ENCODE measurements around the gene CPZ.

CPZ gene

GRCh38 chr4:8605289-8605688, 12.7 kb downstream of the CPZ start:
- H3K79me2 ChIP-seq (ENCODE audit: control insufficient read depth, insufficient read depth, low read length, unreplicated experiment): no peaks in the 10 kb centered on the region
- H3K36me3 ChIP-seq (ENCODE audit: insufficient read depth, low read length): no peaks in the 10 kb centered on the region
- H3K27me3 ChIP-seq (ENCODE audit: insufficient read depth, low read length): no peaks in the 10 kb centered on the region
- no peak overlapping the region for H3K4me3 ChIP-seq (ENCODE audit: low read depth, low read length)
- H3K4me1 ChIP-seq (ENCODE audit: control insufficient read depth, insufficient read depth, low read length, unreplicated experiment): no peaks in the 10 kb centered on the region
- H2AFZ ChIP-seq (ENCODE audit: low read length, unreplicated experiment): no peak overlapping the region
- H3K27ac ChIP-seq (ENCODE audit: low read depth, low read length): no peak overlapping the region

DNA sequence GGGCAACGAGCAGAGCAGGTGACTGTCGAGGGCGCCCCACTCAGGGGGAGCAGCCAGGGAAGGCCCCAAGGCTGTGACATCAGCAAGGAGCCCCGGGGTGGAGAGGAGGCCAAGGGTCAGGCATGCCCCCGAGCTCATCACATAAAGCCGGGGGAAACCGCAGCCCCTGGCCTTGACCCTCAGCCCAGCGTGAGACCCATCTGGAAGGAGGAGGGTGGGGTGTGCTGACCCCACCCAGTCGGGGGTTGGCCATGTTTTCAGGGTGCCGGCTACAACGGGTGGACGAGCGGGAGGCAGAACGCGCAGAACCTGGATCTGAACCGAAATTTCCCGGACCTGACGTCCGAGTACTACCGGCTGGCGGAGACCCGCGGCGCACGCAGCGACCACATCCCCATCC, 13.9 kb downstream of the CPZ start:
- Histone ChIP-seq H2AFZ (ENCODE audit: low read length, unreplicated experiment) (no peak overlapping the region), H3K36me3 (ENCODE audit: insufficient read depth, low read length) (no peaks in the 10 kb centered on the region), H3K4me1 (ENCODE audit: control insufficient read depth, insufficient read depth, low read length, unreplicated experiment) (no peaks in the 10 kb centered on the region), H3K27me3 (ENCODE audit: insufficient read depth, low read length) (no peaks in the 10 kb centered on the region), H3K27ac (ENCODE audit: low read depth, low read length) (no peak overlapping the region), H3K79me2 (ENCODE audit: control insufficient read depth, insufficient read depth, low read length, unreplicated experiment) (no peaks in the 10 kb centered on the region), H3K4me3 (ENCODE audit: low read depth, low read length) (no peak overlapping the region)

GRCh38 chr4:8606966-8607365, 14.4 kb downstream of the CPZ start:
- Histone ChIP-seq H3K4me1 (ENCODE audit: control insufficient read depth, insufficient read depth, low read length, unreplicated experiment) (no peaks in the 10 kb centered on the region), H3K27ac (ENCODE audit: low read depth, low read length) (no peak overlapping the region), H2AFZ (ENCODE audit: low read length, unreplicated experiment) (no peak overlapping the region), H3K4me3 (ENCODE audit: low read depth, low read length) (no peak overlapping the region), H3K36me3 (ENCODE audit: insufficient read depth, low read length) (no peaks in the 10 kb centered on the region), H3K79me2 (ENCODE audit: control insufficient read depth, insufficient read depth, low read length, unreplicated experiment) (no peaks in the 10 kb centered on the region), H3K27me3 (ENCODE audit: insufficient read depth, low read length) (no peaks in the 10 kb centered on the region)

DNA sequence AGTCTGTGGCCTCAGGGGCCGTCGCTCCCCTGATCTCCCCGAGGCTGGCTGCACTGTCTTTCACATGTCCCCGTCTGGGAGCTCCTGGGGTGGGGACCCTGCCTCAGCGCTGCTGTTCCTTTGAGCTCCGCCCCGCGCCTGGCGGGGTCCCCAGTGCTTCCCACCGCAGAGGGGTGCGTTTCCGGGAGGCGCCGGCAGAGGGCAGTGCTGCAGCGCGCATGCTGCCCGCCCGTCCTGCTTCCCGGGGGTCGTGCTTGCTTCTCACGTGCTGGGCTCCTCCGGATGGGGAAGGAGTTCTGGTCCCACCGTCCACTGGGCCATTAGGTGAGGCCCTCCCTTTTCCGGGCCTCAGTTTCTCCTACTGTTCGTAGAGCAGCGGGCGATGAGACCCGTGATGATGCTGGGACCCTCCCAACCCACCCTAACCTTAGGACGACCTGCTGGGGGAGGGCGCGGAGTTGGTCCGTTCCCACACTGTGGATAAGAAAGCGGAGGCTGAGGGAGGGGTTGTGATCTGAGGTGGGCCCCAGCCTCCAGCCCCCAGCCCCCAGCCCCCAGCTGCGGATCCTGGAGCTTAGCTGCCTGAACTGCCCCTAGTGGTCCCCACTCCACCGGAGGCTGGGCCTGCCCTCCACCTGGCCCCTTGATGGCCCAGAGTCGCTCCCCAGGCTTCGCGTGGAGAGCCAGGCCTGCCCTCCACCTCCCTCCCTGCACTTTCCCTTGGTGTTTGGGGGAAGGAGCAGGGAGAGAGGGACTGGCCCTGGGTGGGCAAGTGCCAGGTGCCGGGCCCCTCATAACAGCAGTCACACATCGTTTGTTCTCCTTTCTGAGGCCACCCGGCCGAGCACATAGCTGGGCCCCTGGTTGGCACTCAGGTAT, 15.3 kb downstream of the CPZ start:
- Histone ChIP-seq H3K79me2 (ENCODE audit: control insufficient read depth, insufficient read depth, low read length, unreplicated experiment) (no peaks in the 10 kb centered on the region), H3K27ac (ENCODE audit: low read depth, low read length) (no peak overlapping the region), H3K4me3 (ENCODE audit: low read depth, low read length) (no peak overlapping the region), H3K36me3 (ENCODE audit: insufficient read depth, low read length) (no peaks in the 10 kb centered on the region), H3K4me1 (ENCODE audit: control insufficient read depth, insufficient read depth, low read length, unreplicated experiment) (no peaks in the 10 kb centered on the region), H3K27me3 (ENCODE audit: insufficient read depth, low read length) (no peaks in the 10 kb centered on the region), H2AFZ (ENCODE audit: low read length, unreplicated experiment) (no peak overlapping the region)

GRCh38 chr4:8608714-8609391, 16.3 kb downstream of the CPZ start:
- Histone ChIP-seq H3K36me3 (ENCODE audit: insufficient read depth, low read length) (no peaks in the 10 kb centered on the region), H3K27ac (ENCODE audit: low read depth, low read length) (no peak overlapping the region), H3K27me3 (ENCODE audit: insufficient read depth, low read length) (no peaks in the 10 kb centered on the region), H2AFZ (ENCODE audit: low read length, unreplicated experiment) (no peak overlapping the region), H3K4me3 (ENCODE audit: low read depth, low read length) (no peak overlapping the region), H3K4me1 (ENCODE audit: control insufficient read depth, insufficient read depth, low read length, unreplicated experiment) (no peaks in the 10 kb centered on the region), H3K79me2 (ENCODE audit: control insufficient read depth, insufficient read depth, low read length, unreplicated experiment) (no peaks in the 10 kb centered on the region)

GRCh38 chr4:8609406-8609805, 16.8 kb downstream of the CPZ start:
- Histone ChIP-seq H3K36me3 (ENCODE audit: insufficient read depth, low read length) (no peaks in the 10 kb centered on the region), H3K79me2 (ENCODE audit: control insufficient read depth, insufficient read depth, low read length, unreplicated experiment) (no peaks in the 10 kb centered on the region), H3K4me3 (ENCODE audit: low read depth, low read length) (no peak overlapping the region), H3K4me1 (ENCODE audit: control insufficient read depth, insufficient read depth, low read length, unreplicated experiment) (no peaks in the 10 kb centered on the region), H3K27ac (ENCODE audit: low read depth, low read length) (no peak overlapping the region), H3K27me3 (ENCODE audit: insufficient read depth, low read length) (no peaks in the 10 kb centered on the region), H2AFZ (ENCODE audit: low read length, unreplicated experiment) (no peak overlapping the region)

DNA sequence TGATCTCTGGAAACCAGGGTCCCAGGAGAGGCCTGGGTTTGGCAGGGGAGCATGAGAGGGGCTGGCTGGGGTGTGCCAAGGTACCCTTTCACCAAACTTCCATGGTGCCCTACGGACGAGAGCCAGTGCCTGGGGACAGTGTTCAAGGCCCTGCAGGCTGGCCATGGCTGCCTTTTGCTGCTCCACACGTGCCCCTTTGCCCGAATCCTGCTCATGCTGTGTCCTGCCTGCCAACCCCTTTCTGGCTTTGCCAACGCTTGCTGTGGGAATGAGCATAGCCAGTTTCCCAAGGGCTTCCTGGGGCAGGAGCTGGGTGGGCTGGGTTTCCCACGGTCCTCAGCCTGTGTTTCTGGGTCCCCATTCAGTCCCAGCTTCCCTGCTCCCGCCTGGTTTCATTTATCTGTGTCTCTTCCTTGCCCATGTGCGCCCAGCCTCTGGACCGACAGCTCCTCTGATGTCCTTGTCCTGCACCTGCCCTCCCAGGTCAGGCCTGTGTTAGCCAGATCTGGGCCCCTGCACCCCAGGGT, 17.3 kb downstream of the CPZ start:
- no peak overlapping the region for H3K4me3 ChIP-seq (ENCODE audit: low read depth, low read length)
- no peaks in the 10 kb centered on the region for H3K36me3 ChIP-seq (ENCODE audit: insufficient read depth, low read length)
- H3K79me2 ChIP-seq (ENCODE audit: control insufficient read depth, insufficient read depth, low read length, unreplicated experiment): no peaks in the 10 kb centered on the region
- no peaks in the 10 kb centered on the region for H3K4me1 ChIP-seq (ENCODE audit: control insufficient read depth, insufficient read depth, low read length, unreplicated experiment)
- H2AFZ ChIP-seq (ENCODE audit: low read length, unreplicated experiment): no peak overlapping the region
- H3K27ac ChIP-seq (ENCODE audit: low read depth, low read length): no peak overlapping the region
- no peaks in the 10 kb centered on the region for H3K27me3 ChIP-seq (ENCODE audit: insufficient read depth, low read length)

DNA sequence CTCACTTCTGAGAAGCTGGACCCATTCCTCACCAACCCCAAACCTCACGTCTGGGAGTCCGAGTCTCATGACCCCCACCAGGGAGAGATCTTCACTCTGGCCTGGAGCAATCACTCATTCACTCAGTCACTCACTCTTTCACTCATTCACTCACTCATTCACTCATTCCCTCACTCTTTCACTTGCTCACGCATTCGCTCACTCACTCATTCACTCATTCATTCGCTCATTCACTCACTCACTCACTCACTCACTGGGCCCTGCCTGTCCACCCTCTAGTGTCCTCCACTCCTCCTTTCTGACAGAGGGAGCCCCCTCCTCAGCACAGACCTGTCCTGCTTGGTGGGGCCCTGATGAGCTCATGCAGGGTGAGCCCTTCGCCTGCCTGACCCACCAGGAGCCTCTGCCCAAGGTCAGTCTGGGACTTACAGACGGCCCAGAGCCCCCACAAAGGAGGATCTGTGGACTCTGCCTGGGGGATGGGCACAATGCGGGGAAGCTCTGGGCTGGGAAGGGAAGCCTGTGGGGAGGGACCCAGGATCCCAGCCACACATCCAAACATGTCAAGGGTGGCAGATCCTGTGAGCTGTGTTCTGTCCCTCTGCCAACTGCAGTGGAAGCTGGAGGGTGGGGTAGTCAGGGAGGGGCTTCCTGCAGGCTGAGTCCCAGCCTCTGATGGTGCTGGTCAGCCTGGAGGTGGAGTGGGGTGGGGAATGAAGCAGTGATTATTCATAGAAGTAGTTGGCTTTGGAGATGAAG, 18.5 kb downstream of the CPZ start:
- H3K79me2 ChIP-seq (ENCODE audit: control insufficient read depth, insufficient read depth, low read length, unreplicated experiment): no peaks in the 10 kb centered on the region
- no peaks in the 10 kb centered on the region for H3K36me3 ChIP-seq (ENCODE audit: insufficient read depth, low read length)
- no peaks in the 10 kb centered on the region for H3K27me3 ChIP-seq (ENCODE audit: insufficient read depth, low read length)
- H2AFZ ChIP-seq (ENCODE audit: low read length, unreplicated experiment): no peak overlapping the region
- no peak overlapping the region for H3K4me3 ChIP-seq (ENCODE audit: low read depth, low read length)
- no peak overlapping the region for H3K27ac ChIP-seq (ENCODE audit: low read depth, low read length)
- no peaks in the 10 kb centered on the region for H3K4me1 ChIP-seq (ENCODE audit: control insufficient read depth, insufficient read depth, low read length, unreplicated experiment)

DNA sequence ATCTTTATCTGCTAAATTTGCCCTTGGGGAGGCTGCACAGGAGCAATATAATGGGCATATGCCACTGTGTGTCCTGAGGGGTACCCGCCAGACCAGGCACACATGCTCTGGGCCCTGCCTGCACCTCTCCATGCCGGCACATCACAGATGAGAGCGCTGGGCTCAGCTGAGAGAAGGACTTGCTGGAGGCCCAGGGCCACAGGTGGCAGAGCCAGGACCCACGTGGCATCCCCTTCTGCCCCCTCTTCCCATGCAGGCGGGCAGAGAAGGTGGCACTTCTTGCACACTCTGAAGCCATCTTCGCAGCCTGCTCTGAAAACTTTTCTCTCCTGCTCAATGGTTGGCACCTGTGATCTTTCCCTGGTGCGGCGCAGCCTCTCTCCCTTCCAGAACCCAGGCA, 20.1 kb downstream of the CPZ start:
- Histone ChIP-seq H3K79me2 (ENCODE audit: control insufficient read depth, insufficient read depth, low read length, unreplicated experiment) (no peaks in the 10 kb centered on the region), H3K36me3 (ENCODE audit: insufficient read depth, low read length) (no peaks in the 10 kb centered on the region), H3K4me3 (ENCODE audit: low read depth, low read length) (no peak overlapping the region), H3K27ac (ENCODE audit: low read depth, low read length) (no peak overlapping the region), H3K4me1 (ENCODE audit: control insufficient read depth, insufficient read depth, low read length, unreplicated experiment) (no peaks in the 10 kb centered on the region), H3K27me3 (ENCODE audit: insufficient read depth, low read length) (no peaks in the 10 kb centered on the region), H2AFZ (ENCODE audit: low read length, unreplicated experiment) (no peak overlapping the region)

DNA sequence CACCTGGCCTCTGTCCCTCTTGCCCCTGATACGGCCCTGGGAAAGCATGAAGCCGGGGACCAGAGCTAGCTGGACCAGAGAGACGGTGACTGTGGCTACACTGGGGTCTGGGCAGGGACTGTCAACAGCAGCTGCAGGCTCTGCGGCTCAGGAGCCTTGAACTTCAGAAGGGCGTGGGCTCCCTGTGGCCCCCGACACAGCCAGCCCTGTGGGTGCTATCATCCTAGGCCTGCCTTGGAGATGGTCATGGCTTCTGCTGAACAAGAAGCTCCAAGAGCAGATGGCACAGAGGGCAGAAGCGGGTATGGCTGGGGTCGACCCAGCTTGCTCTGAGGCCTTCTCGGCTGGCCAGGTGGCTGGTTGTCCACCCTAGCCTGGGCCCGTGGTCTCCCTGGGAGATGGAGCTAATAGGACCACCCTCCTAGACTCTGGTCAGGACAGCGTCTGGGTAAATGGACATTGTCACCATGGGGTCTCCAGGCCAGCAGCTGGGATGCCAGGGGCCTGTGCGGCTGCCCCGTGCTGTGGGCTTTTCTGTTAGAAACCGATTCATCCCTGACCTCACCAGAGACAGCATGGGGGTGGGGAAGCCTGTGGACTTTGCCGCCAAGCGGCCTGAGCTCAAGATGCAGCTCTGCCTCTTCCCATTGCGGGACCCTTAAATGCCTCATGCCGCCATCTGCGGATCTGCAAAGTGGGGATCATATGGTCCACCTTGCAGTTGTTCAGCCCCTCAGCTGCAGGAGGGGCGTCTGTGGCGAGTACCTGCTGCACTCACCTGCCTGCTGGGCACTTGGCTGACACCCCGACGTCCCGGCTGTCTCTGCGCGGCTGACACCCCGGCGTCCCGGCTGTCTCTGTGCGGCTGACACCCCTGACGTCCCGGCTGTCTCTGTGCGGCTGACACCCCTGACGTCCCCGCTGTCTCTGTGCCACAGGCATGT, 21.1 kb downstream of the CPZ start:
- H3K36me3 ChIP-seq (ENCODE audit: insufficient read depth, low read length): no peaks in the 10 kb centered on the region
- H3K4me1 ChIP-seq (ENCODE audit: control insufficient read depth, insufficient read depth, low read length, unreplicated experiment): no peaks in the 10 kb centered on the region
- no peaks in the 10 kb centered on the region for H3K79me2 ChIP-seq (ENCODE audit: control insufficient read depth, insufficient read depth, low read length, unreplicated experiment)
- H3K4me3 ChIP-seq (ENCODE audit: low read depth, low read length): no peak overlapping the region
- no peak overlapping the region for H3K27ac ChIP-seq (ENCODE audit: low read depth, low read length)
- H2AFZ ChIP-seq (ENCODE audit: low read length, unreplicated experiment): no peak overlapping the region
- H3K27me3 ChIP-seq (ENCODE audit: insufficient read depth, low read length): no peaks in the 10 kb centered on the region

All from ACC112 (cell line).